NCI-H2196 (cell line): ENCODE measurements around the gene ALMS1.
A peak's percentile ranks its signal among the peaks of the same experiment; 100 is the strongest.
"Not testable (repeated sequence)": the region's sequence is repeated elsewhere in the genome, so short reads cannot be mapped to it uniquely, and the experiment has no call there.

ENCODE experiments used
- DNase-seq: peaks from one replicate; lab custom pipeline; 2025; ENCODE audit not compliant: unreplicated experiment; lab: John Stamatoyannopoulos, UW

The ALMS1 gene

DNA sequence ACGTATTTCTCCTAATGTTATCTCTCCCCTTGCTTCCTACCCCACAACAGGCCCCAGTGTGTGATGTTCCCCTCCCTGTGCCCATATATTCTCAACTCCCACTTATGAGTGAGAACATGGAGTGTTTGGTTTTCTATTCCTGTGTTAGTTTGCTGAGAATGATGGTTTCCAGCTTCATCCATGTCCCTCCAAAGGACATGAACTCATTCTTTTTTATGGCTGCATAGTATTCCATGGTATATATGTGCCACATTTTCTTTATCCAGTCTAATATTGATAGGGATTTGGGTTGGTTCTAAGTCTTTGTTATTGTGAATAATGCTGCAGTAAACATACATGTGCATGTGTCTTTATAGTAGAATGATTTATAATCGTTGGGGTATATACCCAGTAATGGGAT is 119.2 kb downstream of the ALMS1 start:
- not testable (repeated sequence) for DNase-seq

DNA sequence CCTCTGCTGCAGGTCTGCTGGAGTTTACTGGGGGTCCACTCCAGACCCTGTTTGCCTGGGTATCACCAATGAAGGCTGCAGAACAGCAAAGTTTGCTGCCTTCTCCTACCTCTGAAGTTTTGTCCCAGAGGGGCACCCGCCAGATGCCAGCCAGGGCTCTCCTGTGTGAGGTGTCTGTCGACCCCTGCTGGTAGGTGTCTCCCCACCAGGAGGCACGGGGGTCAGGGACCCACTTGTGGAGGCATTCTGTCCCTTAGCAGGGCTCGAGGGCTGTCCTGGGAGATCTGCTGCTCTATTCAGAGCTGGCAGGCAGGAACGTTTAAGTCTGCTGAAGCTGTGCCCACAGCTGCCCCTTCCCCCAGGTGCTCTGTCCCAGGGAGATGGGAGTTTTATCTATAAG is 124.8 kb downstream of the ALMS1 start:
- DNase-seq: not testable (repeated sequence)

DNA sequence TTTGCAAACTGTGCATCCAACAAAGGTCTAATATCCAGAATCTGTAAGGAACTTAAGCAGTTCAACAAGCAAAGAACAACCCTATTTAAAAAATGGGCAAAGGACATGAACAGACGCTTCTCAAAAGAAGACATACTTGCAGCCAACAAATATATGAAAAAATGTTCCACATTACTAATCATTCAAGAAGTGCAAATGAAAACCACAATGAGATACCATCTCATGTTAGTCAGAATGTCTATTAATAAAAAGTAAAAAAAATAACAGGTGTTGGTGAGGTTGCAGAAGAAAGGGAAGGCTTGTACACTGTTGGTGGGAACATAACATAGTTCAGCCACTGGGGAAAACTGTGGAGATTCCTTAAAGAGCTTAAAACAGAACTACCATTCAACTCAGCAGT is 130.4 kb downstream of the ALMS1 start:
- DNase-seq: no peak

DNA sequence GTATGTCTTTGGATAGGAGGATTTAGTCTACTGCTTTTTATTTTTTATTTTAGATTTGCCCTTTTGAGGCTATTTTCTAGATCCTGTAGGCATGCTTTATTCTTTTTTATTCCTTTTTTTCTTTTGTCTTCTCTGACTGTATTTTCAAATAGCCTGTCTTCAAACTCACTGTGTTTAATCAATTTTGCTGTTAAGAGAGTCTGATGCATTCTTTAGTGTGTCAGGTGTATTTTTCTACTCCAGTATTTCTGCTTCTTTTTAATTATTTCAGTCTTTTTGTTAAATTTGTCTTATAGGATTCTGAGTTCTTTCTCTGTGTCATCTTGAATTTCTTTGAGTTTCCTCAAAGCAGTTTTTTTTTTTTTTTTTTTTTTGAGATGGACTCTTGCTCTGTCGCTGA is 143.1 kb downstream of the ALMS1 start:
- DNase-seq: no peak

DNA sequence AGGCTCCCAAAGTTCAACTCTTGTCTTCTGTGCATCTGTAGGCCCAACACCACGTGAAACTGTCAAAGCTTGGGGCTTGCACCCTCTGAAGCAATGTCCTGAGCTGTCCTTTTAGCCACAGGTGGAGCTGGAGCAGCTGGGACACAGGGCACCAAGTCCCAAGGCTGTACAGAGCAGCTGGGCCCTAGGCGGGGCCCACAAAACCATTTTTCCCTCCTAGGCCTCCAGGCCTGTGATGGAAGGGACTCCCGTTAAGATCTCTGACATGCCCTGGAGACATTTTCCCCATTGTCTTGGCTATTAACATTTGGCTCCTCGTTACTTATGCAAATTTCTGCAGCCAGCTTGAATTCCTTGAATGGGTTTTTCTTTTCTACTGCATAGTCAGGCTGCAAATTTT is 145.1 kb downstream of the ALMS1 start:
- DNase-seq: not testable (repeated sequence)

DNA sequence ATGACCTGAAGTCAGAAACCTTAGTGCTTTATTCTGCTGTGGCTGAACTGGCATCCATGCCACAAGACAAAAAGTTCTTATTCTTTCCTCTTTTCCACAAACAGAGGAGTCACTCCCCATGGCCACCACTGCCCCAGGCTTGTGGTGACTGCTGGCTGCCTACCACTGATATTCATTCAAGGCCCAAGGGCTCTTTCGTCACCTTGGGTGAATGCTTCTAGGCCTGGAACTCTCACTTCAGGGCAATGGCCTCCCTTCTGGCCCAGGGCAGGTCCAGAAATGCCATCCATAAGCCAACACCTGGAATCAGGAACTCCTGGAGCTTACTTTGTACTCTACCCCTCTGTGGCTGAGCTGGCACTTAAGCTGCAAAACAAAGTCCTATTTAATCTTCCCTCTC is 146.7 kb downstream of the ALMS1 start:
- no peak for DNase-seq

DNA sequence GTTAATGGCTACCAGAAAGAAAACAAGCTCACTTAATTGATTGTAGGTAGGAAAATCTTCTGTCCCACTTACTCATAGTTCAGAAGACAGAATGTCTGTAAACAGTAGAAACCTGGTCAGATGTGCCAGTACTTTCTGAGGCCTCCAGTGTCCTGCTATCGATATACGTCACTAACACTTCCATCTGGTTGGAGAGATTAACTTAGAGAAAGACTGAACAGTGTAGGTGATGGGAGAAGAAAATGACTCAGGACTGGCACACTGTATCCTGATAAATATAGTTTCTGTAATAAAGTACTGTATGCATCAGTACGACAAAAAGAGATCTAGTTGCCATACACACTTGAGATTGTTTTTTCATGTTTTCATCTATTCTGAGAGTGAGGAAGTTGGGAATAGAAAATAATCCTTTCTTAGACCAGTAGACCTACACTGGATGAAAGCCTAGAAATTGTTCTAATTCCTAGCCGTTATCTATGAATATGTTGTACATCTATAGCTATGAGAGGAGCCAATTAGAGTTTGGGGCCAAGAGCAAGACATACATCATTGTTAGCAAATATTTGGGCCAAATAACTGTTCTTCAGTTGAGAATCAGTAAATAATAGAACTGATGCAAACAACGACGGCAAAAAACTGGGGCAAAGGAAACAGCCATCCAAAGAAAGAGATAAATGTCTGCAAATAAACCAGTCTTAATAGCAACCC is 150.7 kb downstream of the ALMS1 start:
- DNase-seq: no peak

DNA sequence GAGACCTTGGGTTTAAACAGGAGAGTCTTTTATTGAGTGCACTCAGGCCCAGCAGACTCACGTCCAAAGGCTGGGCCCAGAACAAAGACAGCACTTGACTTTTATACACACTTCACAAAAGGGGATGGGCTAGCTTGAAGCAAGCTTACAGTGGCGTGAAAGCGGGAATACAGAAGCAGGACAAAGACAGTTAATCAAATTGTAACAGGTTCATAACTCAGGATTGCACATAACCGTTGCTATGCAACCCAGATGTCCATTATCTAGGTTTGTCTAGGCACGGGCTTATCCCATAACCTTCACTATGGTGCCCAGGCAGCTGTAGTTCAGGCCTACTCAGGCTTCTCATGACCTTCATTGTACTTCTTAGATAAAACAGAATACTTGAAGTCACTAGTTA is 175.2 kb downstream of the ALMS1 start:
- DNase-seq: peak; percentile 43

DNA sequence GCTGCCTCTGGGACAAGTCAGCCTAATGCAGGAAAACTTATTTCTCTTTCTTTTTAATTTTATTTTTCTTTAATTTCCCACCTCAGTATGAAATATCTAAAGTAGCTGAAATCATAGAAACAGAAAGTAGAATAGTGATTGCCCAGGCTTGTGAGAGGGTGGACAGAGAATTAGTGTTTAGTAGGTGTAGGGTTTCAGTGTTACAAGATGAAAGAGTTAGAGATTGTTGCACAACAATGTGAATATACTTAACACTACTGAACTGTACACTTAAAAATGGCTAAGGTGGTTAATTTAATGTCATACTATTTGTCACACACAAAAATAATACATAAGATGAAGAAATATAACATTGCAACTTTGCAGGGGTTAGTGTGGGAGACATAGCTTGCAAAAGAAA is 175.8 kb downstream of the ALMS1 start:
- no peak for DNase-seq

DNA sequence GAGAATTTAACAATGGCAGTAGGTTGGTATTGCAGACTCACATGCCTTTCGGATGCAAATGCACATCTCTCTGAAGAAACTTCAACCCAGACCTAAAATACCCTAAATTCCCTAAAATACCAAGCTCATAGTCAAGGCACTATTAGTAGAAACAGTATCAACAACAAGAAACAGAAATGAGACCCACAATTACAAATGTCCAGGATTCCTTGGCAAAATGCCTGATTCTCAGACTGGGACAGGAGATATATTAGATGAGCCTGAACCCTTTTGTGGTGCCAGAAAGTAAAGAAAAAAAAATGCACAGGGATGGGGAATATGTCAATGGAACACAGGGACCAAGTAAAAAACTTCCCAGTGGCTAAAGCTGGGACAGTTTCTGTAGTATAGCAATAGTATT is 179.3 kb downstream of the ALMS1 start:
- DNase-seq: no peak

DNA sequence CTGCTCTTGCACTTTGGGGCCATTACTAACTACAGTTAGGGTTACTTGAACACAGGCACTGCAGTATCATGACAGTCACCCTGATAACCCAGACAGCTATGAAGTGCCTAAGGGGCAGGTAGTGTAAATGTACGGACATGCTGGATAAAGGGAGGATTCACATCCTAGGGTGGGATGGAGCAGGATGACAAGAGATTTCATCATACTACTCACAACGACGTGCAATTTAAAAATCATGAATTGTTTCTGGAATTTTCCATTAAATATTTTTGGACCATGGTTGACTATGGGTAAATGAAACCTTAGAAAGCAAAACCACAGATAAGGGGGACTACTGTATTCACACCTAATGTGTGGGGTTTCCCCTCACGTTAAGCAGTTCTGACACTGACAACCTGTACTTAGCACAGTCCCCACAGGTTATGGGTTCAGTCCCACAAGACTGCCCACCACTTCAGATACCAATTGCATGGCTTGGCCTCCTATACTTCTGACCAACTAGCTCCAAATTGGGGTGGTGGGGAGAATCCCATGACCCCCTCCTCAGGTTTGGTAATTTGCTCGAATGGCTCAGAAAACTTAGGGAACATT is 180.7 kb downstream of the ALMS1 start:
- no peak for DNase-seq

DNA sequence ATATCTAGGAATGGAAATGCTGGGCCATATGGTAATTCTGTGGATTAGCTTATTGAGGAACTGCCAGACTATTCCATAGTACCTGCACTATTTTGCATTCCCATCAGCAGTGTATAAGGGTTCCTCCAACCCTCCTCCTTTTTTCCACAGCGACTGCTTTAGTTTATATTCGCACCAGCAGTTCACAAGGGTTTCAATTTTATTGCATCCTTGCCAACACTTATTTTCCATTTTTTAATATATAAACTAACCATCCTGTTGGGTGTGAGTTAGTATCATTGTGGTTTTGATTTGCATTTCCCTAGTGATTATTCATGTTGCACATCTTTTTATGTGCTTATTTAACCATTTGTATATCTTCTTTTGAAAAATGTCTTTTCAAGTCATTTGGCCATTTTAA is 189.6 kb downstream of the ALMS1 start:
- no peak for DNase-seq

DNA sequence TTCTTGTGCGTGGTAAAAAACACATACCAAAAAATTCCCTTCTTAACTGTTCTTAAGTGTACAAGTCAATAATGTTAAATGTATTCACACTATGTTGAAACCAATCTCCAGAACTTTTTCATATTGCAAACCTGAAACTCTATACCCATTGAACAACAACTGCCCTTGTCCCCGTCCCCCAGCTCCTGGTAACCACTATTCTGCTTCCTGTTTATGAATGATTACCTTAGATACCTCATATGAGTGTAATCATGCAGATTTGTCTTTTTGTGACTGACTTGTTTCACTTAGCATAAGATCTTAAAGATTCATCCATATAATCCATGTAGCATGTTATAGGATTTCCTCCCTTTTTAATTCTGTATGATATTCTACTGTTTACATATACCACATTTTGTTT is 196.7 kb downstream of the ALMS1 start:
- no peak for DNase-seq

DNA sequence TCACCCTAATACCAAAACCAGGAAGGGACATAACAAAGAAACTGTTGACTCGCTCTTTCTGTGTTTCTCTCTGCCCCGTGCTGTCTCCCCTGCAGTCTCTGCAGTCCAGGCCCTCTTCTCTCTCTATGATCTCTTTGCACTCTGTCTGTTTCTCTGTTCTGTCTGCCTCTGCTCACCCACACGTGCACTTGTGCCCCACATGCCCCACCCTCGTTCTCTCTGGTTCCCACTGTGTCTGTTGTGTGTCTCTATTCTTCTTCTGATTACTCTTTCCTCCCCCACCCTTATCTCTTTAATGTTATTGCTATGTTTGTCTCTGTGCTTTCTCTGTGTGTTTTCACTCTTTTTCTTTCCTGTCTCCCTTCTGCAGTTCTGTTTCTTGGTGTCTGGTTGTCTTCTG is 202.5 kb downstream of the ALMS1 start:
- DNase-seq: no peak

DNA sequence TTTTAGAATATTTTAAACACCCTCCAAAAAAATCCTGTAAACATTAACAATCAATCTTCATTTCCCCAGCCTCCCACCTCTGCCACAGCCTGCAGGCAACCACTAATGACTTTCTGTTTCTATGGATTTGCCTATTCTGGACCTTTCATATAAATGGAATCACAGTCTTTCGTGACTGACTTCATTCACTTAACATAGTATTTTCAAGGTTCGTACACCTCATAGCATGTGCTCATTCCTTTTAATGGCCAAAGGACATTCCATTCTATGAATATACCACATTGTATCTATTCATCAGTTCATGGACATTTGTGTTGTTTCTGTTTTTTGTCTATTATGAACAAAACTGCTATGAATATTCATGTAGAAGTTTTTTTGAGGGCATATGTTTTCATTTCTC is 208.0 kb downstream of the ALMS1 start:
- DNase-seq: no peak

DNA sequence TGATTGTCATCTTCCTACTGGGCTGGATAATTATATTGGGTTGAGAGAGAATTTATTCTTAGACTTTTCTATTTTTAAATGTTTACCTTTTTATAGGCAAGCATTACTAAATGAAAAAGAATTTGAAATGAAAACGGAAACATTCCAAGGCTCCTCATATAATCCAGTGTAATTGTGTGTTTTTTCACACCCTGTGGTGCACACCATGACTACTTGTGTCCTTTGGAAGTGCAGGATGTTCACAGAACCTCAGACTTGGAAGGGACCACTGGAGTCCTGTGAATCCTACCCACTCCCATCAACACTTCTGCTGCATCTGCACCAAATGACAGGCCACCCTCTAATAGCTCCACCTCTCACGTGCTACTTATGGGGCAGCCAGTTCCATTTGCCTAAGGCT is 208.6 kb downstream of the ALMS1 start:
- no peak for DNase-seq

DNA sequence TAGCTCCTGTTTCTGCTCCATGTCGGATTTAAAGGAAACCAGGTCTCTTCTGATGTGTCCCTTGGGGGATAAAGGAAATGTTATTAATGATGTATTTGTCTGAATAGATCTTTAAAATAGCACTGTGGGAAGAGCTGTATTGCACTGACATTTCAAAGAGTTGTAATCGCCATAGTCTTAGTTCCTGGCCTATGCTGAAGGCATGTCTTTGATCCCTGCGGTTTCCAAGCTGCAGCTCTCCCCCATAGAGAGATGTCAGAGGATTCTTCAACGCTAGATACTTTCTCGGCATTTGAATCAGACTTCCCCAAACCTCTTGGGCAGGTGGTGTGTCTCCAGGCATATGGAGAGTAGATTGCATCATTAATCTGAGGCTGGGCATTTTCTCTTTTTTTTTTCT is 216.1 kb downstream of the ALMS1 start:
- no peak for DNase-seq

DNA sequence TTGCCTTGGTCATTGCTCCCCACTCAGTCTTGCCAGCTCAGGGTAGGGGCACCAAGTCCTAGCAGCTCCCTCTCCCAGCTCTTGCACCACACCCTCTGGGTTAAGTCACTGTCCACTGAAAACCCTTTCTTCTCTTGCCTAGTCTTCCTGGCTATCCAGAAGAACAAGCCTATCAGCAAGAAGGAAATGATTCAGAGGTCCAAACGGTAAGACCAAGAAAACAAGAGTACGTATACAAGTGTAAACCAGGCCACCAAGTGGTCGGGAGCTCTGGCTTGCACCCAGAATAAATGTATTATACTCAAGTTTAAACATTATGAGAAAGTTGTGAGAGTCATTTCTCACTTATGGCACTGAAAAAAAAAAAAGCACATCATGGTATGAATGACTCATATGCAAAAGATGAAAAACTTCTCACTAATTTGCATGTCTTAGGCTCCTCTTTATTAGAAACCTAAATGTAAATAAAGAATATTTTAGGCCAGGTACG is 217.5 kb downstream of the ALMS1 start:
- DNase-seq: not testable (repeated sequence)

DNA sequence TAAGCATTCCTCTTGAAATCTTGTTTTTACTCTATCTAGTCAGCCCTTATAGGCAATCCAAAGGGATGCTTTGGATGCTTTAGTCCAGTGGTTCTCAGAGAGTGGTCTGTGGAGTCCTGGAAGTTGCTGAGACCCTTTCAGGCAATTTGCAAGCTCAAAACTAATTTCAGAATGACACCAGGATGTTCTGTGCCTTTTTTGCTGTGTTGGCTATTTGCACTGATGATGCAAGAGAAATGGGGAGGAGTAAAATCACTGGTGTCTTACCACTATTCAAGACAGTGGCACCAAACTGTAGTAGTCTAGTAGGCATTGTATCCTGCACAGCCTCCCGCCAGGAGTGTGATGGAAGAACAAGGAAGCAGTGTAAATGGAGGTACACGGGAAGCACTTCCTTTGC is 219.0 kb downstream of the ALMS1 start:
- DNase-seq: not testable (repeated sequence)

DNA sequence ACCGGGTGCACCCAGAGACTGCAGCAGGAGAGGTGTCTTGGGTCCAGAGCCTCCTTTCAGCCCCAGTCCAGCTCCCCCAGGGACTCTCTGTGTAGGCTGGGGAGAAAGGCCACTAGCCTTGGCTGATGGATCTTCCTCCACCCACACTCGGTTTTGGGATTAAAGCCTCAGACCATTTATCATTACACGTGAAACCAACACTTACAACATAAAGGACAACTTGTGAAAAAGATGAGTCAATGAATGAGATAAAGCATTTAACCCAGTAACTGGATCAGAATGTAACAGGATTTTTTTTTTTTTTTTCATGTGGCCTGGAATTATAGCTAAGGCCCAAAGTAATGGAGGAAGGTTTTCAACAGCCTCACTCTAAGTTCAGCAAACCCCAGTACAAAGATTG is 224.5 kb downstream of the ALMS1 start:
- DNase-seq: no peak

DNA sequence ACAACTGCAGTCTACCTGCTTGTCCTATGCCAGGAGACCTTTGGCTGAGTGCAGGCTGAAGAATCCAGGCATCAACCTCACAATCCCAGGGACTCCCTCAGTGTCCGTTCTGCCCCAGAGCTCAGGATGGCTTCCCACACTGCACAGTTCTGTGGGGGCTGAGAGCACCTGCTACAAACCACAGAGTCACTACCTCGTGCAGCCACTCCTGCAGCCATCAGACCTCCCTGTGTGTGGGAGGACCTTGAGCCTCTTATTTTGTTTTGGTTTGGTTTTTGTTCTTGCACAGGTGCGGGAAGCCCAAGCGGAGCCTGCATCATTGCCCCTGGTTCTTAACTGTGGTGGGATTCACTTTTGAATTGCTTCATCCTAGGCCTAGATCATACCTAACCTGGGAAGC is 225.6 kb downstream of the ALMS1 start:
- no peak for DNase-seq

DNA sequence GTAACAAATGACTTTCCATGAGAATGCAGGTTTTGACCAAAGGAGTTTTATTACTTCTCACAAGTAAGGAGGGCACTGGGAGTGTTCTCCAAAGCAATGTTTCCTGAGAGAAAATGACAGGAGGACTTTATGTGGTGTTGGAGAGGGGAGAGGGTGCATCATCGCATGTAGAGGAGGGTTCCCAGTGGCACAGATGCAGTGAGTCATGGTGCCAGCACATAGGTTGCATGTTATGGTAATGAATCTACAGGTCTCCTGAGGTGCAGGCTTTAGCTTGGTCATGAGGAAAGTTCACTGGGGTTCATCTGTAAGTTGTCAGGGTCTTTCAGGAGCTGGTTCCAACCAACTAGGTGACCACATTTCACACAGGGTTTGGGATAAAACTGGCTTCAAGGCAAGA is 226.2 kb downstream of the ALMS1 start:
- no peak for DNase-seq

DNA sequence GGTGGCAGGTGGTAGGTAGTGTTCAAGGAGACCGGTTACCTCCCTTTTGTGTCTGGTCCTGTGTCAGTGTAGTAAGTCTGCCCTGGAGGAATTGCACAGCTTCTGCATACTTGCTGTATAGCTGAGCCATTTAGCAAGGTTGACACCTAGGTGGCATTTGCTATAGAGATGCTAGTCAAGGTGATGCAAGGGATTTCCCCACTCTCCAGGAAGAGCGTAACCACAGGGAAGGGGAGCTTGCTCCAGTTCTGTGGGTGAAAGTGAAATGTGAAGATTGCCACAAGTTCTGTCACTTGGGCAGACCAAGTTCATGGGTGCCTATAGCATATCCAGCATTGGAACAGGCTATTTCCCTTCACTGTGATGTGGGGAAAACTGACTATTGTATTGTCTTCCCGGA is 228.5 kb downstream of the ALMS1 start:
- no peak for DNase-seq
